Panc1 (cell line): ENCODE measurements around the gene BPGM. TPM values are rescaled to one million over a fixed set of nuclear protein-coding genes. Genes with fewer than 3 reads are reported as not detected.

ENCODE experiments used
- ATAC-seq: fragments of 200-7000 bp; cut with Tn5 transposase; 2 replicates; pipeline ENCODE4 v1.9.1; 2020; ENCODE audit warnings: mild to moderate bottlenecking, moderate library complexity
- BruUV-seq: library from RNA; stranded (reverse); fragments of 400-500 nt; replicated peaks from 2 replicates; lab custom pipeline; 2021; lab: Mats Ljungman, UMichigan
- CTCF ChIA-PET: fragments of 300-600 bp; sonication (Branson Sonifier 250); formaldehyde crosslinking; loops from one replicate; lab custom pipeline; 2022; ENCODE audit warnings: antibody characterized with exemption; lab: Charles Lee
- POLR2A ChIA-PET: fragments of 300-600 bp; sonication (Branson Sonifier 250); formaldehyde crosslinking; loops from one replicate; lab custom pipeline; 2022; ENCODE audit warnings: antibody characterized with exemption; lab: Charles Lee
- DNase-seq: peaks from one replicate; pipeline ENCODE4 v3.0.0-alpha.2; 2010; ENCODE audit warnings: low read depth, low spot score
- H3K27ac ChIP-seq: 2 replicates; pipeline ENCODE4 v1.5.1; 2011; ENCODE audit warnings: mild to moderate bottlenecking, low read length, inconsistent platforms
- H3K27me3 ChIP-seq: fragments of 200-500 bp; sonication (Bioruptor generic); 2 replicates; pipeline ENCODE4 v1.6.0; 2014; ENCODE audit warnings: low read length, inconsistent platforms; ENCODE audit not compliant: control insufficient read depth, insufficient read depth
- H3K36me3 ChIP-seq: fragments of 200-500 bp; sonication (Bioruptor generic); 2 replicates; pipeline ENCODE4 v1.5.1; 2014; ENCODE audit warnings: inconsistent platforms, mild to moderate bottlenecking, low read length, moderate library complexity; ENCODE audit not compliant: control insufficient read depth, insufficient read depth
- H3K4me1 ChIP-seq: 2 replicates; pipeline ENCODE4 v1.5.1; 2011; ENCODE audit warnings: inconsistent platforms, mild to moderate bottlenecking, low read length, moderate library complexity; ENCODE audit not compliant: control insufficient read depth, insufficient read depth
- H3K4me3 ChIP-seq, 2 experiments: 2 replicates each; pipeline ENCODE4 v1.5.1; 2011 to 2012; ENCODE audit warnings: low read depth in 2 of 2, low read length in 2 of 2, mild to moderate bottlenecking in 2 of 2, inconsistent platforms in 1 of 2, moderate library complexity in 1 of 2
- H3K9me3 ChIP-seq: fragments of 200-500 bp; sonication (Bioruptor generic); 2 replicates; pipeline ENCODE4 v1.5.1; 2014; ENCODE audit warnings: low read depth, mild to moderate bottlenecking, inconsistent platforms, low read length, moderate library complexity; ENCODE audit not compliant: control insufficient read depth, insufficient read depth
- POLR2AphosphoS5 ChIP-seq: IDR thresholded peaks from 2 replicates; pipeline ENCODE4 v1.6.1; 2012; ENCODE audit warnings: mild to moderate bottlenecking, low read depth, low read length, moderate library complexity
- SIN3A ChIP-seq: IDR thresholded peaks from 2 replicates; pipeline ENCODE4 v1.6.1; 2012; ENCODE audit warnings: low read depth, mild to moderate bottlenecking, low read length, moderate library complexity, borderline replicate concordance; ENCODE audit not compliant: insufficient read depth
- TCF7L2 ChIP-seq: IDR thresholded peaks from 2 replicates; pipeline ENCODE4 v1.6.1; 2011; ENCODE audit warnings: mild to moderate bottlenecking, low read depth, low read length, inconsistent platforms
- in situ Hi-C: cut with HindIII; loops from 2 replicates; pipeline ENCODE4 v1.10.0; 2016; ENCODE audit warnings: low sequenced_read_pairs, low pct_unique_long_range_greater_than_20kb
- intact Hi-C: fragments of 100-400 bp; cut with micrococcal nuclease; formaldehyde crosslinking; loops from one replicate; pipeline ENCODE4 v1.10.0; 2022; ENCODE audit not compliant: unreplicated experiment
- total RNA-seq: library from RNA; stranded (reverse); gene quantifications from one replicate; pipeline ENCODE4 v1.2.1, GENCODE V29; 2021; ENCODE audit not compliant: unreplicated experiment
- TF ChIP-seq, protein P1 (sequence below): fragments of 450-650 bp; IDR thresholded peaks from 2 replicates; pipeline ENCODE4 v1.5.1; 2017; ENCODE audit warnings: mild to moderate bottlenecking
- TF ChIP-seq, protein P2 (sequence below), 2 experiments: IDR thresholded peaks; 2 replicates each; pipeline ENCODE4 v1.6.1; 2011 to 2012; ENCODE audit warnings: low read depth in 2 of 2, control low read depth in 1 of 2, low read length in 1 of 2, mild to moderate bottlenecking in 1 of 2, moderate library complexity in 1 of 2; ENCODE audit not compliant: insufficient read depth in 1 of 2

BPGM gene
- total RNA-seq, 1 experiment from 2014 or later = 10.7 TPM

DNA sequence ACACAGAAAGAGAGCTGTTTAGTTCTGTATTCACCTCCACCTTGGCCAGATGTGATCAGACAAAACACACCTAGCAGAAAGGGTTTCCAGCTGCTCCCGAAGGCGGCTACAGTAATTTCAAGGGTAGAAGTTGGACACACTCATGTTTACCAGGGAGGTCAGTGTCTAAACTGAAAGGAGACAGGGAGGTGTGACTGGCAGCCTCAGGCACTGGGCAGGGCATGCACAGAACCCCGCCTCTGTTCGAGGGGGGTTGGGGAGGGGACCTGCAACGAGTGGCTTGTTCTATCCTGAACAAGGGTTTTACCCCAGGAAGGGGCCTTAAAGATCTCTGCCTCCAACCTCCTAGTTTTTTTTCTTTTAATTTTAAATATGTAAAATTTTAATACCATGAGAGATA is 49.6 kb downstream of the BPGM start:
- TF ChIP-seq, protein P1, sequence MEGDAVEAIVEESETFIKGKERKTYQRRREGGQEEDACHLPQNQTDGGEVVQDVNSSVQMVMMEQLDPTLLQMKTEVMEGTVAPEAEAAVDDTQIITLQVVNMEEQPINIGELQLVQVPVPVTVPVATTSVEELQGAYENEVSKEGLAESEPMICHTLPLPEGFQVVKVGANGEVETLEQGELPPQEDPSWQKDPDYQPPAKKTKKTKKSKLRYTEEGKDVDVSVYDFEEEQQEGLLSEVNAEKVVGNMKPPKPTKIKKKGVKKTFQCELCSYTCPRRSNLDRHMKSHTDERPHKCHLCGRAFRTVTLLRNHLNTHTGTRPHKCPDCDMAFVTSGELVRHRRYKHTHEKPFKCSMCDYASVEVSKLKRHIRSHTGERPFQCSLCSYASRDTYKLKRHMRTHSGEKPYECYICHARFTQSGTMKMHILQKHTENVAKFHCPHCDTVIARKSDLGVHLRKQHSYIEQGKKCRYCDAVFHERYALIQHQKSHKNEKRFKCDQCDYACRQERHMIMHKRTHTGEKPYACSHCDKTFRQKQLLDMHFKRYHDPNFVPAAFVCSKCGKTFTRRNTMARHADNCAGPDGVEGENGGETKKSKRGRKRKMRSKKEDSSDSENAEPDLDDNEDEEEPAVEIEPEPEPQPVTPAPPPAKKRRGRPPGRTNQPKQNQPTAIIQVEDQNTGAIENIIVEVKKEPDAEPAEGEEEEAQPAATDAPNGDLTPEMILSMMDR = no peak
- TF ChIP-seq SIN3A (no peak), POLR2AphosphoS5 (no peak), TCF7L2 (no peak)
- TF ChIP-seq, protein P2, sequence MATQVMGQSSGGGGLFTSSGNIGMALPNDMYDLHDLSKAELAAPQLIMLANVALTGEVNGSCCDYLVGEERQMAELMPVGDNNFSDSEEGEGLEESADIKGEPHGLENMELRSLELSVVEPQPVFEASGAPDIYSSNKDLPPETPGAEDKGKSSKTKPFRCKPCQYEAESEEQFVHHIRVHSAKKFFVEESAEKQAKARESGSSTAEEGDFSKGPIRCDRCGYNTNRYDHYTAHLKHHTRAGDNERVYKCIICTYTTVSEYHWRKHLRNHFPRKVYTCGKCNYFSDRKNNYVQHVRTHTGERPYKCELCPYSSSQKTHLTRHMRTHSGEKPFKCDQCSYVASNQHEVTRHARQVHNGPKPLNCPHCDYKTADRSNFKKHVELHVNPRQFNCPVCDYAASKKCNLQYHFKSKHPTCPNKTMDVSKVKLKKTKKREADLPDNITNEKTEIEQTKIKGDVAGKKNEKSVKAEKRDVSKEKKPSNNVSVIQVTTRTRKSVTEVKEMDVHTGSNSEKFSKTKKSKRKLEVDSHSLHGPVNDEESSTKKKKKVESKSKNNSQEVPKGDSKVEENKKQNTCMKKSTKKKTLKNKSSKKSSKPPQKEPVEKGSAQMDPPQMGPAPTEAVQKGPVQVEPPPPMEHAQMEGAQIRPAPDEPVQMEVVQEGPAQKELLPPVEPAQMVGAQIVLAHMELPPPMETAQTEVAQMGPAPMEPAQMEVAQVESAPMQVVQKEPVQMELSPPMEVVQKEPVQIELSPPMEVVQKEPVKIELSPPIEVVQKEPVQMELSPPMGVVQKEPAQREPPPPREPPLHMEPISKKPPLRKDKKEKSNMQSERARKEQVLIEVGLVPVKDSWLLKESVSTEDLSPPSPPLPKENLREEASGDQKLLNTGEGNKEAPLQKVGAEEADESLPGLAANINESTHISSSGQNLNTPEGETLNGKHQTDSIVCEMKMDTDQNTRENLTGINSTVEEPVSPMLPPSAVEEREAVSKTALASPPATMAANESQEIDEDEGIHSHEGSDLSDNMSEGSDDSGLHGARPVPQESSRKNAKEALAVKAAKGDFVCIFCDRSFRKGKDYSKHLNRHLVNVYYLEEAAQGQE (IDR thresholded peaks at IDR 0.05; ENCODE audit: insufficient read depth in 1 of 2, low read depth in 2 of 2, low read length in 1 of 2) = no peak
- Histone ChIP-seq H3K36me3 (no peaks in the 10 kb centered on the region), H3K9me3 (no peaks in the 10 kb centered on the region), H3K27me3 (peaks cover 2% of the 10 kb centered on the region; the same call in 1 of the 2 replicates), H3K27ac (no peak overlapping the region), H3K4me1 (no peaks in the 10 kb centered on the region), H3K4me3 (no peak overlapping the region)
- in situ Hi-C loops = no loop called here
- DNase-seq (no peak), ATAC-seq (no peak)
- intact Hi-C loops = no loop called here
- POLR2A ChIA-PET = no interaction called here
- CTCF ChIA-PET = no interaction called here
- no TSS peak for BruUV-seq

DNA sequence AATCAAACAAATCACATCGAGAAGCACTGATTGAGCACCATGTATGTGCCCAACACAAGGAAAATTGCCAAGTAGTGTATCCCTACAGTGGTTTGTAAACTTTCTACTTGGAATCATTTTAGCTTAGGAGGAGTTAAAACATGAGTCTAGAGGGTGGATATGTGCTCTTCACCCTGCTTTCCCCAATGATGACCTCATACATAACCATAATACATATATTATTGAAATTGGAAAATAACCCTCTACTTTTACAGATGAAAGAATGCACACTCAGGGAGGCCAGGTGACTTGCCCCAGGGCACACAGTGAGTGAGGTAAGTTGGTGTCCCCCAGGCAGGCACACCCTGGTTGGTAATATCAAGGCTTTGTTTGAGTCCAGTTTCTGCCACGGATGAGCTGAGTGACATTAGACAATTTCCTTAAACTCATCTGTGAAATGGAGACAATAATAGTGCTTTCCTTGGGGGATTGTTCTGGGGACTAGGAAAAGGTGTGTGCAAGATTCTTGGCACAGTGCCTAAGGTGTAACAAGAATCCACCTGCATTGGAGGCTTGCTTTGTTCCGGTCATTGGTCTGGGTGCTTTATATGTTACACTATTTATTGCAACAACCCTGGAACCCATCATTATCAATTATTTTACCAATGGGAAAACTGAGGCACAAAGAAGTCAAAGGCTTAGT is 50.7 kb downstream of the BPGM start:
- POLR2A ChIA-PET = no interaction called here
- ATAC-seq = no peak
- no peak overlapping the region for H3K27ac ChIP-seq
- H3K4me1 ChIP-seq = no peaks in the 10 kb centered on the region
- H3K36me3 ChIP-seq = no peaks in the 10 kb centered on the region
- H3K9me3 ChIP-seq = no peaks in the 10 kb centered on the region
- no peak for TF ChIP-seq POLR2AphosphoS5
- TF ChIP-seq, protein P1 = no peak
- H3K27me3 ChIP-seq = peaks cover 2% of the 10 kb centered on the region; the same call in 1 of the 2 replicates
- in situ Hi-C loops (no loop called here), intact Hi-C loops (no loop called here)
- no peak overlapping the region for H3K4me3 ChIP-seq
- no peak for DNase-seq
- no TSS peak for BruUV-seq
- CTCF ChIA-PET = no interaction called here
